BJ (cell line): ENCODE data around the gene ZNF513. TPM values are rescaled to one million over a fixed set of nuclear protein-coding genes. Genes with fewer than 3 reads are reported as not detected.

Experiments used
- CTCF ChIA-PET: fragments of 350-600 bp; formaldehyde crosslinking; extraction: SDS; loops from one replicate; lab custom pipeline; 2021; ENCODE audit warnings: antibody characterized with exemption, inconsistent platforms; lab: Yijun Ruan, JAX
- POLR2A ChIA-PET: fragments of 300-600 bp; sonication (Branson Sonifier 250); formaldehyde crosslinking; extraction: SDS; loops from one replicate; lab custom pipeline; 2021; ENCODE audit warnings: antibody characterized with exemption; lab: Charles Lee
- DNase-seq: peaks from one replicate; pipeline ENCODE4 v3.0.0-alpha.2; 2011; ENCODE audit warnings: low read depth
- H3K27me3 ChIP-seq: 2 replicates; pipeline ENCODE4 v1.6.0; 2011; ENCODE audit warnings: low read length; ENCODE audit not compliant: control insufficient read depth, insufficient read depth
- H3K36me3 ChIP-seq: 2 replicates; pipeline ENCODE4 v1.5.1; 2011; ENCODE audit warnings: low read length; ENCODE audit not compliant: control insufficient read depth, insufficient read depth
- H3K4me3 ChIP-seq: 2 replicates; pipeline ENCODE4 v1.5.1; 2011; ENCODE audit warnings: low read depth, mild to moderate bottlenecking, control low read depth, low read length
- CTCF ChIP-seq: IDR thresholded peaks from 2 replicates; pipeline ENCODE4 v1.5.1; 2011; ENCODE audit warnings: low read depth, mild to moderate bottlenecking, control low read depth, inconsistent platforms, low read length, moderate library complexity; ENCODE audit not compliant: insufficient read depth
- polyA plus RNA-seq: library from polyadenylated mRNA; depleted of rRNA; stranded (reverse); fragments of >200 nt; gene quantifications from 2 replicates; pipeline ENCODE4 v1.2.3, GENCODE V29; 2011

The ZNF513 gene
- polyA plus RNA-seq, 1 experiment = 12.2 TPM

GRCh38 chr2:27422958-27423357 is 42.4 kb upstream of the ZNF513 start:
- CTCF ChIA-PET = interaction anchor here (1.2 kb wide), 2 partner anchors 13 to 15 kb away, joined by 3 read pairs; partner anchors contain the start of gene PPM1G

GRCh38 chr2:27421660-27422250 is 41.2 kb upstream of the ZNF513 start:
- Histone ChIP-seq H3K36me3 (no peaks in the 10 kb centered on the region), H3K4me3 (no peak overlapping the region), H3K27me3 (no peaks in the 10 kb centered on the region)
- DNase-seq = no peak
- no peak for TF ChIP-seq CTCF
- ChIA-PET CTCF (interaction anchor here (1.1 to 1.4 kb wide), 2 partner anchors 11 to 14 kb away, joined by 3 read pairs; no protein-coding TSS in a partner anchor), POLR2A (no interaction called here)

More at GRCh38 chr2:27422958-27423357, 42.4 kb upstream of the ZNF513 start:
- no peak for DNase-seq
- POLR2A ChIA-PET = no interaction called here
- no peaks in the 10 kb centered on the region for H3K27me3 ChIP-seq
- H3K4me3 ChIP-seq = no peak overlapping the region
- no peak for TF ChIP-seq CTCF
- no peaks in the 10 kb centered on the region for H3K36me3 ChIP-seq

- POLR2A ChIA-PET = no interaction called here
- CTCF ChIA-PET = interaction anchor here (1.1 to 1.4 kb wide), 2 partner anchors 10 to 13 kb away, joined by 3 read pairs; no protein-coding TSS in a partner anchor
Measured at GRCh38 chr2:27420996-27421395, 40.5 kb upstream of the ZNF513 start.

GRCh38 chr2:27416151-27416550 is 35.6 kb upstream of the ZNF513 start:
- DNase-seq = no peak
- Histone ChIP-seq H3K36me3 (no peaks in the 10 kb centered on the region), H3K27me3 (no peaks in the 10 kb centered on the region), H3K4me3 (no peak overlapping the region)
- ChIA-PET CTCF (no interaction called here), POLR2A (no interaction called here)
- TF ChIP-seq CTCF = no peak

More at GRCh38 chr2:27420996-27421395, 40.5 kb upstream of the ZNF513 start:
- no peaks in the 10 kb centered on the region for H3K36me3 ChIP-seq
- TF ChIP-seq CTCF = no peak
- no peak for DNase-seq
- no peak overlapping the region for H3K4me3 ChIP-seq
- no peaks in the 10 kb centered on the region for H3K27me3 ChIP-seq

- CTCF ChIA-PET = no interaction called here
- POLR2A ChIA-PET = no interaction called here
- DNase-seq = no peak
- H3K27me3 ChIP-seq = no peaks in the 10 kb centered on the region
- no peaks in the 10 kb centered on the region for H3K36me3 ChIP-seq
- TF ChIP-seq CTCF = no peak
- H3K4me3 ChIP-seq = no peak overlapping the region
Measured at GRCh38 chr2:27412419-27413152, 32.1 kb upstream of the ZNF513 start.
